GM21367 (cell line): ENCODE data around the gene BTF3.
A peak's percentile ranks its signal among the peaks of the same experiment; 100 is the strongest.
"Not testable (repeated sequence)": the region's sequence is repeated elsewhere in the genome, so short reads cannot be mapped to it uniquely, and the experiment has no call there.

ENCODE experiments used
- ATAC-seq: cut with Tn5 transposase; IDR thresholded peaks from one replicate; pipeline ENCODE4 v1.9.1; 2021; ENCODE audit not compliant: unreplicated experiment

Gene BTF3

GRCh38 chr5:73498057-73498992 is at the start of gene BTF3:
Gene BTF3, plus strand, starts transcription at chr5:73498442. Its CDS starts 226 bp downstream, at chr5:73498668.
- ATAC-seq, result peak; percentile 91

DNA sequence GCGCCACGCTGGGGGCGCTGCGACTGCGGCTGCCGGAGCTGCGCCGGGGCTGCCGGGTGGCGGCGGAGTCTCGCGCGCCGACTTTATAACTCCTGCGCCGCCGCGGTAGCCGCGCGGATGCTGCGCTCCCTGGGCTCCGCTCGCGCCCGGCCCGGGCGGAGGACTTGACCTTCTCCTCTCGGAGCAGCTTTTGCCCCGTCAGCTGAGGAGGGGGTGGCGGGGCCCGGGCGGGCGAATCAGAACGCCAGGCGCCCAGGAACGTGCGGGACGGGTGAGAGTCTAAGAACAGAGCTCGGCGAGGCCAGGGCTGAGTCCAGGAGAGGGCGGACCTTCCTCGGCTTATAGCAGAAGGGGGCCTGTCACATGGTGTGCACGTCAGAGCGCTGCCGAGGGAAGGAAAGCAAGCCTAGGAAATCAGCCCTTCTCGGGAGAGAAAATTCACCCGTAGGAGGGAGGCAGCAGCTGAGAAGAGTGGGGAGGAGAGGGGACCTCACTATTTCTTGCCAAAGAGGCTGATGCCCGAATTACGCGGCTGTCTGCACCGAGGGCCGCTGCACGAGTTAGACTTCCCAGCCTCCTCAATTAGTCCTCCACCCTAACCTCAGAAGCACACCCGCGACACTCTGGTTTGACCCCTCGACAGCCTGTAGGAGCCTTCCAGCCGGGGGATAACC is 49.6 kb upstream of the BTF3 start, which contains the start of gene FOXD1:
Gene FOXD1 (minus strand): TSS at position 315 of the 674 bp plus-strand sequence. CDS start 415 bp downstream, outside the sequence.
- ATAC-seq, result no peak

GRCh38 chr5:73450137-73450536 is 48.1 kb upstream of the BTF3 start:
- ATAC-seq, result no peak

DNA sequence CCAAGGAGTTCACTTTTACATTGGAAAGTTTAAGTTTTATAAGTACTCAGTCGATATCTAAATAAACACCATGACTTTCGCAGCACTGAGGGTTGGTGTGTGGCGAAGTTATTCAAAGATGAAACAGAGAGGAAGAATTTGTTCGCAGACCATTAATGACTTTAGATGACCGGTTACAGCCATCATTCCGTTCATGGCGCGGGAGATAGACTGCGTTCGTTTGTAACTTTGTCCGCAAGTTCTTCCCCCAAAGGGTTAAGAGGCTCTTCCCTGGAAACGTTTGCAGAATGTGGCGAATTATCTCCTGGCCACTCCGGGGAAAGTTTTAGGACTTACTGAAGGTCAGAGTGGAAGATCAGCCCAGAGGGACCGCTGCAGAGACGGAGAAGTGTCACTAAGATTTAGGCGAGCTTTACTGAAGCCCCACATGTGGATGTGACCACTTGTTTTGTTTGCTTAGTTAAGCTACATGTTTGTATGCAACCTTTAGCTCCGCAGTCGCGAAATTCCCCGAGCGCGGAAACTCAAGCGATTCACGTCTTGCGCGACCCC is 47.5 kb upstream of the BTF3 start:
- ATAC-seq, result no peak

DNA sequence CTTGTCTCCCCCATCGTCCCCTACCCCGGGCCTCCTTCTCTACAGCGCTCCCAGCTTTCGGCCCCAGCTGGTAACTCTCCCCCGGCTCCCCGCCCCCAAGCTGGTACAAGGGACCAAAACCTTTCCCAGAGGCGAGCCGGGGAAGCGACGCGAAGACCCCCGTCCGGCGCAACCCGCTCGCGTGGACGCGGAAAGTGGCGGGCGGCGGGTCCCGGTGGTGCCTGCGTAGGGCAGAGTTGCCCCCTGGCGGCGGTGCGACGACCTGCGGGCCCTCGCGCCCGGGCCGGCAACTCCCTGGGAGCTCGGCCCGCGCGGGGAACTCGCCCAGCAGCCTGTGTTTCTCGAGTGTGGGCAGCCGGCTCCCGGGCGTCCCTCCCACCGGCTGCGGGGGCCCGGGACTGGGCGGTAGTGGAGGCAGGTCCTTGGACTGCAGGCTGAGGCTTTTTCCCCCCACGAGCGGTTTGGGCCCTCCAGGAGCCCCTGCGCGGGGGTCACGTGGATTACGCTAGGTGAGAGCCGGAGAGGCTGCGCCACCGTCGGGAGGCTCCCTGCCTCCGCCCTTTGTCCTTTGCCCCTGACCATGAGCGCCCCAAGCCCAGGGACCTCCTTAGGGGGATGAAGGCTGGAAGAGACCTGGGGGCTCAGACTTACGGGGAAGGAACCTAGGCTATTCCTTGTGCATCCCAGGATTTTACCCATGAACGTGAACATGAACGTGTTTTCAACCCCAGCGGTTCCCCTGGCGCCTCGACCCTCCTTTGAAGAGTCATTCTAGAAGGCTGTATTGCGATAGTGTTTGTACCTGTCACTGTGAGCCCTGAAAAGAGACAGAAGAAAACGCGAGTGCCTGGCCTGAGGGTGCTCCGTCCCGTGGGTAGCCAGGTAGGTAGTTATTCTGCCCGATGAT is 46.8 kb upstream of the BTF3 start:
- no peak for ATAC-seq

- ATAC-seq, result no peak
Observed at GRCh38 chr5:73452215-73452614, 46.0 kb upstream of the BTF3 start.

DNA sequence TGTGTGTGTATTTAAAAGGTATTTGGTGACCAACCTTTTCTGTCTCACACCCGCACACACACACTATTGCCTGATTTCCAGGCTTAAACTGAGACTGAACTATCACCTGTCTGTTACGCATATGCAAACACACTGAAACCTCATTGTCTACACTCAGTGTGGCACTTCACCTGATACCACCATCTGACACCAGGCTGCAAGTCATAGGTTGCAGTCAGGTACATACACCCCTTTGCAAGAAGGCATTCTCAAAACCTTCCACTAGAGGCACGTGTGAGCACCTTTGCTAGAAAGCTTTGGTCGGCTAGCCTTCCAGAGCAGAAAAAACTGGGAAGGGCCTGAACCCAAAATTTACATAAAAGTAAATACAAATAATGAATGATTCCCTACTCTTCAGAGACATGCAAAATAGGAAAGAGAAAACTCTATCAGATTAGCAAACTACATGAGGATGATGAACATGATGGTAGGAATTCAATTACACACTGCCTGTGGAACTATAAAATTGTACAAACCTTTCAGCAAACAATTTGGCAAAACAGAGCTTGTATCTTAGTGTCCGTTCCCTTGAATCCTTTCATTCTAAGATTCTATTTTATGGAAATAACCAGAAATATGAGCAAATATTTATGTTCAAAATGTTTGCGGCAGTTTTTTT is 43.7 kb upstream of the BTF3 start:
- ATAC-seq, result peak; percentile 78

DNA sequence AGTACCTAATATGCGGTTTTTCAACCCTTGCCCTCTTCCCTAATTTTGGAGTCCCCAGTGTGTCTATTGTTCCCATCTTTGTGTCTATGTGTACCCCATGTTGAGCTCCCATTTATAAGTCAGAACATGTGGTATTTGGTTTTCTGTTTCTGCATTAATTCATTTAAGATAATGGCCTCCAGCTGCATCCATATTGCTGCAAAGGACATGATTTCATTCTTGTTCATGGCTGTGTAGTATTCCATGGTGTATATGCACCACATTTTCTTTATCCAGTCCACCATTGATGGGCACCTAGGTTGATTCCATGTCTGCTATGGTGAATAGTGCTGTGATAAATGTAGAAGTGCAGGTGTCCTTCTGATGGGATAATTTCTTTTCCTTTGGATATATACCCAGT is 41.8 kb upstream of the BTF3 start:
- ATAC-seq, result not testable (repeated sequence)

GRCh38 chr5:73459366-73459765 is 38.9 kb upstream of the BTF3 start:
- ATAC-seq, result no peak

GRCh38 chr5:73460133-73460532 is 38.1 kb upstream of the BTF3 start:
- ATAC-seq, result no peak

- ATAC-seq, result no peak
Observed at GRCh38 chr5:73464016-73464745, 34.1 kb upstream of the BTF3 start.

- not testable (repeated sequence) for ATAC-seq
Observed at GRCh38 chr5:73468638-73469037, 29.6 kb upstream of the BTF3 start.

- ATAC-seq, result no peak
Observed at GRCh38 chr5:73469878-73470277, 28.4 kb upstream of the BTF3 start.

DNA sequence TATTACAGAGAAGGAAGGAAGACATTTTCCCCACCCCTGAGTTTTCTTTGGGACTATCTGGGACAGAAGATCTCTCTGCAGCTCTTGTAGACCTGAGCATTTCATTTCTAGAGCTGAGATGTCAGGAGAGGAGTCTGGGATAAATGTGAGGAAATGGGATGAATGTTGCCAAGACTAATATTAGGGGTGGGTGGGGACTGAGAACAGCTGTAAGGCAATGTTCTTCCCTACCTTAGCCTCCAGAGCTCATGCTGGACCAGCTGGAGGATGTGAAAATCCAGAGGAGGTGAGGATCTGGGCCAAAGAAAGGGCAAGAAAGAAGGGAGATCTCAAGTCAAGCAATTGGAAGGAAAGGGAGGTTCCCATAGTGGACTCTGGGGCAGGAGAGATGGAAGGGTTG is 26.6 kb upstream of the BTF3 start:
- no peak for ATAC-seq

DNA sequence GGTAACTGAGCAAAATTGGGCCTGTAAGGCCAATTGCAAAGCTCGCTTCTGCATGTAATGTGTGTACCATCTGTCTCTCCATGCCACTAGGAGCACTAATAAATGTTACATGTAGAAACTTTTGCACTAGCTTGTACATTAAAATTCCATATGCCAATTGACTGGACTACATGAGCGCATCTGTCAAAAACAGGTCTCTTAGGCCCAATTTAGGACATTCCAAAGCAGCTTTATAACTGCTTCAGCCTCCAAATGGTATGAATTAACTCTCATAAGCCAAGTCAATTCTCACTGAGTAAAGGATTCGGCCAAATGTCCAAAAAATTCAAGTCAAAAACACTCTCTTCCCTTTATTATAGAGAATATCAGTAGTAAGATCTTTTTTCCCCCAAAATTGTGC is 26.1 kb upstream of the BTF3 start:
- no peak for ATAC-seq

GRCh38 chr5:73480500-73480899 is 17.7 kb upstream of the BTF3 start:
- no peak for ATAC-seq

GRCh38 chr5:73482383-73483136 is 15.7 kb upstream of the BTF3 start:
- ATAC-seq, result no peak

- ATAC-seq, result no peak
Observed at GRCh38 chr5:73483676-73484075, 14.6 kb upstream of the BTF3 start.

- ATAC-seq, result no peak
Observed at GRCh38 chr5:73484511-73484910, 13.7 kb upstream of the BTF3 start.
